Effector memory CD4-positive, alpha-beta T cell (primary cell): ENCODE data around the gene RRP1.

Experiments
- DNase-seq, 3 donors: peaks; one replicate each; pipeline ENCODE4 v3.0.0-alpha.2; 2020
- H3K27ac ChIP-seq: 2 replicates; pipeline ENCODE4 v1.7.0; 2013; ENCODE audit warnings: mild to moderate bottlenecking, low read length, moderate library complexity; ENCODE audit not compliant: insufficient read depth, poor library complexity, severe bottlenecking
- H3K27me3 ChIP-seq: replicated peaks from 2 replicates; pipeline ENCODE4 v1.7.0; 2013; ENCODE audit warnings: mild to moderate bottlenecking, low read length; ENCODE audit not compliant: insufficient read depth, control insufficient read depth, poor library complexity, severe bottlenecking
- H3K36me3 ChIP-seq: 2 replicates; pipeline ENCODE4 v1.7.0; 2013; ENCODE audit warnings: mild to moderate bottlenecking, low read length, moderate library complexity; ENCODE audit not compliant: control insufficient read depth, insufficient read depth
- H3K4me1 ChIP-seq: 2 replicates; pipeline ENCODE4 v1.7.0; 2013; ENCODE audit warnings: low read length, mild to moderate bottlenecking; ENCODE audit not compliant: control insufficient read depth, insufficient read depth, poor library complexity, severe bottlenecking
- H3K4me3 ChIP-seq: 2 replicates; pipeline ENCODE4 v1.7.0; 2013; ENCODE audit warnings: low read length, low read depth, mild to moderate bottlenecking; ENCODE audit not compliant: insufficient read depth, poor library complexity, severe bottlenecking
- H3K9me3 ChIP-seq: 2 replicates; pipeline ENCODE4 v1.7.0; 2013; ENCODE audit warnings: mild to moderate bottlenecking, low read length, moderate library complexity; ENCODE audit not compliant: control insufficient read depth

Gene RRP1

DNA sequence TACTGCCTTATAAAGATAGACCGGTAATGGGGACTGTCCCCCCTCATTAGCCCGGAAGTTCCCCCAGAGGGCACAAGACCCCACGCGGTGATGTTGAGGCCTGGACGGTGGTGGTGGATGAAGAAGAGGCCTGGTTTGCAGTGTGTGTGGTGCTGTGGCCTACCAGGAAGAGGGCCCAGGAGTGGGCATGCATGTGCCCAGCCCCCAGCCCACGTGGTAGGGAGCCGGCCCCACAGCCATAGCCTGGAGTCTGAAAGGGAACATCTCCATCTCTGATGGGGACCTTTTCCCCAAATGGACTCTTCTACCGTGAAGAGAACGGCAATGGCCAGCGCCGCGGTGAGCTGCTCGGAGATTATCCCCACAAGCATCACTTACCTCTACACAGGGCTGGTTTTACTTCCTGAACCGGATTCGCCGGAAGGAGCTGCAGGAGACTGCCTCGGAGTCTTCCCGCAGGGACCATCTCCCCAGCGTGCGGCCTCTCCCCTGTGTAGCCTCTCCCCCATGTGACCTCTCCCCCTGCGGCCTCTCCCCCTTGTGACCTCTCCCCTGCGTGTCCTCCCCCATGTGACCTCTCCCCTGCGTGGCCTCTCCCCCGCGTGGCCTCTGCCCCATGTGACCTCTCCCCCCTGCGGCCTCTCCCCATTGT lies 20.6 kb downstream of the RRP1 start:
- no peak overlapping the region for H3K4me3 ChIP-seq

DNA sequence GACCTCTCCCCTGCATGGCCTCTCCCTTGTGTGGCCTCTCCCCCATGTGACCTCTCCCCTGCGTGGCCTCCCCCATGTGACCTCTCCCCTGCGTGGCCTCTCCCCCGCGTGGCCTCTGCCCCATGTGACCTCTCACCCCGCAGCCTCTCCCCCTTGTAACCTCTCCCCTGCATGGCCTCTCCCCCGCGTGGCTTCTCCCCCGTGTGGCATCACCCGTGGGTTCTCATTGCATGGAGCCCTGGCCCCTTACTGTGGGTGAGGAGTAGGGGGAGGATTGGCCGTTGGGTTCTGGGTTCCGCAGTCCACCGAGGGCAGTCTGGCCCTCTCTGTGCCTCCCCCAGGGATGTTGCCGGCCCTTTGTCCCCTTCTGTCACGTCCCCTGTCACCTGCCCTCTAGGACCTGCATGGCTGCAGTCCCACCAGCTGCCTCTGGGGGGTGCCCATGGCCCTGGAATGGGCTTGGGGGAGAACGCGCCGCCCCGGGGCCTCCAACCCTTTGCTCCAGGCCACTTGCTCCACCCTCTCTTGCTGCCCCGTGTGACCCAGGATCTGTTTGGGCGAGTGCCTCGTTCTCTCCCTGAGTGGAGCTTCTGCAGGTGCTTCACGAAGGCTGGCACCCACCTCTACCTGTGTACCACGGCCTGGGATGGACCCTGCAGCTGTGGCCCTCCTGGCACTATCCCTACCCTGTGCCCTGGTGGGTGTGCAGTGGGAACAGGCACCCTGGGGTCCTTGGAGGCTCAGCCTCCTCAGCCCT lies 21.3 kb downstream of the RRP1 start:
- Histone ChIP-seq H3K9me3 (no peaks in the 10 kb centered on the region), H3K27me3 (no peaks in the 10 kb centered on the region), H3K27ac (no peak overlapping the region), H3K4me3 (no peak overlapping the region), H3K36me3 (peaks cover 3% of the 10 kb centered on the region), H3K4me1 (peaks cover 8% of the 10 kb centered on the region)
- DNase-seq: peak; percentile 65 to 77 (median 68)

More for the DNA sequence above, 20.6 kb downstream of the RRP1 start:
- Histone ChIP-seq H3K9me3 (no peaks in the 10 kb centered on the region), H3K4me1 (peaks cover 8% of the 10 kb centered on the region), H3K36me3 (peaks cover 3% of the 10 kb centered on the region), H3K27ac (no peak overlapping the region), H3K27me3 (no peaks in the 10 kb centered on the region)
- no peak for DNase-seq

DNA sequence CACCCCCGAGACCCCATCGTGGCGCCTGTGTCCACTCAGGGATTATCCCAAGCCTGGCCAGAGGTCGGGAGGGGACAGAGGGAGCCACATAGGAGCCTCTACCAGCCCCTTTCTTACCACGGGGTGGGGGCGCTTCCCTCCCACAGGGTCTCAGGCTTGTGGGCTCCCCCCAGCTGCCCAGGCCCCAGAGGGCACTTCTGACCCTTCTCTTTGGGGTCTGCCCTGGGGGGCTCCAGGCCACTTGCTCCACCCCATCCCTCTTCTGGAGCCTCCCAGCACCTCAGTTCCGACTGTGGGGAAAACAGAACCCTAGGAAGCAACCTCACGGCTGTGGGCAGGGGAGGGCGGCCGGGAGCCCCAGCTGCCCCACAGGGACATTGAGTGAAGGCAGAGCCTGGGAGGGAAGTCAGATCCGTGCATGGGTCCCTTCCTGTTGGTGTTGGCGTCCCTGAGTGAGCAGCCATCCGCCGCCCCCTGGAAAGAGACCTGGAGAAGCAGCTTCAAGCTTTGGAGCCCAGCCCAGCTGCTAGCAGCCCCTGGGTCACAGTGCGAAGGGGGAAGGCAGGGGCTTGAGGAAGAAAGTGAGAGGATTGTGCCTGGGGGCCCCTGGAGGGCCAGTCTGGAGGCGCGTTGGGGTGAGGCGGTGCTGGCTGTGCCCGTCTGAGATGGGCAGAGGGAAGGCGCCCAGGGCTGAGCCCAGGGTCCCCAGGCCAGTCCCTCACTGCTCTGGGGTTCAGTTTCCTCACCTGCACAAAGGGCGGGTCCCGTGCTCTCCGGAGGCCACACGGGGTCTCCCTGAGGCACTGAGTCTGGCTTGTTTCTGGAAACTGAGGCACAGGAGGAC lies 22.1 kb downstream of the RRP1 start:
- H3K27me3 ChIP-seq: no peaks in the 10 kb centered on the region
- H3K4me1 ChIP-seq: peaks cover 8% of the 10 kb centered on the region
- H3K36me3 ChIP-seq: no peaks in the 10 kb centered on the region
- DNase-seq: no peak
- H3K4me3 ChIP-seq: no peak overlapping the region
- H3K27ac ChIP-seq: no peak overlapping the region
- H3K9me3 ChIP-seq: no peaks in the 10 kb centered on the region

DNA sequence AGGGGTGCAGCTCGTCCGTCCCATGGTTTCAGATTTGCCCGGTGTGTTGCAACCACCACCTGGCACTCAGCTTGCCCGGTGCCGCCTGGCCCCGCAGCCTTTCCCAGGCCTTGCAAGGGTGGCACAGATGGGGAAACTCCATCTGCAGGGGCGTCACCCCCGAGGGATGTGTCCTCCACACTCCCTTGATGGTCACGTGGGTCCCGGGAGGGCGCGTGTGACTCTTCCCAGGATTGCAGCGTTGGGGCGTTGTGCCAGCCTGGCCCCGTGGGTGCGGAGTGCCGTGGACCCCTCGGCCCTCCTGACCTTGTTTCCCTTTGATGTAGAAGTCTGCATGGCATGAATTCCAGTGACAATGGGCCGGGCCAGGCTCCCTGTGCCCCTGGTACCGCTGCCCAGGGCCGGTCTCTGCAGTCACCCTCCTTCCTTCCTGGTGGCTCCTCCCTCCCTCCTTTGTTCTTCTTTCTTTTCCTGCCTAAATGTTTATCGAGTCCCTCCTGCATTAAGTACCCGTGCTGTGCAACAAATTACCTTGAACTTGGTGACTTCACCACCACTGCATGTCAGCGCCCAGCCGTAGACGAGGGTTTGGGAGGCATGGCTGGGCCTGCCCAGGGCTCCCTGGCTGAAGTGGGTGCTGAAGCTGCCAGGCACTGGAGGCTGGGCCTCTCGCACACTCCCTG lies 22.9 kb downstream of the RRP1 start:
- DNase-seq: no peak
- H3K4me1 ChIP-seq: peaks cover 8% of the 10 kb centered on the region
- H3K4me3 ChIP-seq: no peak overlapping the region
- H3K27ac ChIP-seq: no peak overlapping the region
- no peaks in the 10 kb centered on the region for H3K27me3 ChIP-seq
- H3K36me3 ChIP-seq: no peaks in the 10 kb centered on the region
- H3K9me3 ChIP-seq: no peaks in the 10 kb centered on the region

DNA sequence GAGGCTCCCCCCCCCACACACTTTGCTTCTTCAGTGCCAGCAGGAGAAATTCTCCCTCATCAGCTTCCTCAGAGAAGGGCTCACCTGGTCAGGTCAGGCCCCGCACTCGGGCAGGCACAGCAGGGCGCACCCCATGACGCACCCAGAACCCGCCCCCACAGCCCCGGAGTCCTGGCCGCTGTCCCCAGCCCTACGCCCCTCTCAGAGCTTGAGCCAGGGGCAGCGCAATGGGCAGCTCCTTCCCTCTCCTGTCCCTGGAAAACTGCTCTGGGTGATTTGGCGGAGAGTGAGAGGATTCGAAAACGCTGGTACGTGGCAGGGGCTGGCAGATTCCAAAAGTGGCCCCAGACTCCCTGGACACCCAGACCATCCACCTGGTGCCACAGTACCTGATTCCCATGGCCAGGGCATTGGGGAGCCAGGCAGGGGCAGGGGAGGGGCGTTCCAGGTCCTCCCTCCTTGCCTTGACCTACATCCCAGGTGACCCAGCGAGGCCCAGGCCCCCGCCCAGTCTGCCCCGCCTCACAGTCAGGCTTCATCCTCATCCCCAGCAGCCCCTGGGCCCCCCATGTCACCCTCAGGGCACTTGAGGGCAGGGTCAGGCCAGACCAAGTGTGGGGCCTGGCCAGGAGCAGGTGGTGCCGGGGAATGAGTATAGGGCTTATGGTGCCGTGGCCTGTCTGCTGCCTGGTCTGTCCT lies 23.7 kb downstream of the RRP1 start:
- Histone ChIP-seq H3K4me3 (no peak overlapping the region), H3K9me3 (no peaks in the 10 kb centered on the region), H3K4me1 (peaks cover 8% of the 10 kb centered on the region), H3K36me3 (no peaks in the 10 kb centered on the region), H3K27ac (no peak overlapping the region), H3K27me3 (no peaks in the 10 kb centered on the region)
- no peak for DNase-seq

DNA sequence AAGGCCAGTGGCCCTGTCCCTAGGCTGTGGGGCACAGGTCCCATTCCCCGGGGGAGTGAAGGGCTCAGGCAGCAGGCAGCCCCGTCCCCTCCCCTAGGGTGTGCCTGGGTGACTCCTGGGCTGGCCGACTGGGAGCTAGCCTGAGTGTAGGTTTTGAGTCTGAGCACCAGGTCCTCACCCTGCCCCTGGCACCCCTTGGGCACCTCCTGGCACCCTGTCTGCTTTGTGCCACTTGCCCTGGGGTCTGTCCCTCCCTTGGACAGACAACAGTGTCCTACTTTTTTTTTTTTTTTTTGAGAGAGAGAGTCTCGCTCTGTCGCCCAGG lies 24.2 kb downstream of the RRP1 start:
- Histone ChIP-seq H3K27me3 (no peaks in the 10 kb centered on the region), H3K36me3 (no peaks in the 10 kb centered on the region), H3K4me1 (peaks cover 8% of the 10 kb centered on the region), H3K27ac (no peak overlapping the region), H3K4me3 (no peak overlapping the region), H3K9me3 (no peaks in the 10 kb centered on the region)
- DNase-seq: no peak

DNA sequence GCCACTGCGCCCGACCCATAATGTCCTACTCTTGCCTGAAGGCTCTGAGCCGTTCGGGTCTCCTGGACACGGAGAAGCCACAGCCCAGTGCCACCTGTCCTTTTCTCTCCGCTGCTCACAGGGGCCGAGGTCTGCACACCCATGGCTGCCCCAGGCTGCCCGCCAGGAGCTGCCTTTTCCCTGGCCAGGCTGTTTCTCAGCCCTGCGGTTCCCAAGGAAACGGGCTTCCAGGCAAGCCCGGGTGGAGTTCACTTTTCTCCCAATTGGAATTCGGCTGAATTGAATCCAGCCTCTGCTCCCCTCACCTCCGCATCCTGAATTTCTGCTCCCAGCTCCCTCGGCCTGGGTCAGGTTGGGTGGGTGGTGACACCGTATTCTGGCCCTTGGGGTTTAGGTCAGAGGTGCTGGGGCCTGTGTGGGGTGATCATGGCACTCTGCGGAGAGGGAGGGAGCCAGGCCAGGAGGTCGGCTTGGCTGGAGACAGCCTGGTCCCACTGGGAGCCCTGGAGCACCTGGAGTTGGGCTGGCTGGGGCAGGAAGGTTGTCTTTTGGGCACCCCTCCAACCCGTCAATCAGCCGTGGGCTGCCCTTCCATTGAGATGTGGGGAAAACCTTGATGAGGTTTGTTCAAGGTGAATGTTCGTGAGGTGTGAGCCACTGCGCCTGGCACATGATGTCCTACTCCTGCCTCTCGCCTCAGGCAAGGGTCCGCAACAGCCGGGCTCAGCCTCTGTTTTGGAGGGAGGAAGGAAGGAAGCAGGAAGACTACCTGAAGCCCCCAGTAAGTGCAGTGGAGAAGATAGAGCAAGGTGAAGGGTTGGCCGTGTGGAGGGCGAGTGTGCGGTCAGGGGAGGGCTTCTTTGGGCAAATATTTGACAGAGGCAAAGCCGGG lies 25.1 kb downstream of the RRP1 start:
- no peaks in the 10 kb centered on the region for H3K9me3 ChIP-seq
- no peaks in the 10 kb centered on the region for H3K36me3 ChIP-seq
- no peak overlapping the region for H3K27ac ChIP-seq
- no peaks in the 10 kb centered on the region for H3K27me3 ChIP-seq
- no peak overlapping the region for H3K4me3 ChIP-seq
- peaks cover 8% of the 10 kb centered on the region for H3K4me1 ChIP-seq
- no peak for DNase-seq

DNA sequence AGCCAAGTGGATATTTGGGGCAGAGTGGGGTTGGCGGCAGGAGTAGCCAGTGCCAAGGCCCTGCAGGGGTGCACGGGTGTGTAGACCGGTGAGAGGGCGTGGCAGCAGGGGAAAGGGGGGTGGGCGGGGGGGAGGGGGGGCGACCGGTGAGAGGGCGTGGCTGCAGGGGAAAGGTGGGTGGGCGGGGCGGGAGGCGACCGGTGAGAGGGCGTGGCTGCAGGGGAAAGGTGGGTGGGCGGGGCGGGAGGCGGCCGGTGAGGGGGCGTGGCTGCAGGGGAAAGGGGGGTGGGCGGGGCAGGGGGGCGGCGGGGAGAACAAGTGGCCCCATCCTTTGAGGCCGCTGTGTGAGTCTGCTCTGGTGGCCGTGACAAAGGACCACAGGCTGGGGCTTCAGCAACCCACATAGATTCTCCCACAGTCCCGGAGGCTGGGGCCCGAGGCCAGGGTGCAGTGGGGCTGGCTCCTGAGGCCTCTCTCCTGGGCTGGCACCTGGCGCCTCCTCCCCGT lies 25.8 kb downstream of the RRP1 start:
- Histone ChIP-seq H3K27ac (no peak overlapping the region), H3K9me3 (no peaks in the 10 kb centered on the region), H3K36me3 (no peaks in the 10 kb centered on the region), H3K4me1 (peaks cover 8% of the 10 kb centered on the region), H3K4me3 (no peak overlapping the region), H3K27me3 (no peaks in the 10 kb centered on the region)
- DNase-seq: no peak
